ENCODE data around the gene CTNND2.

CTNND2 gene

GRCh38 chr5:11509793-11510192 lies 394.5 kb downstream of the CTNND2 start:
- no peak for DNase-seq

DNA sequence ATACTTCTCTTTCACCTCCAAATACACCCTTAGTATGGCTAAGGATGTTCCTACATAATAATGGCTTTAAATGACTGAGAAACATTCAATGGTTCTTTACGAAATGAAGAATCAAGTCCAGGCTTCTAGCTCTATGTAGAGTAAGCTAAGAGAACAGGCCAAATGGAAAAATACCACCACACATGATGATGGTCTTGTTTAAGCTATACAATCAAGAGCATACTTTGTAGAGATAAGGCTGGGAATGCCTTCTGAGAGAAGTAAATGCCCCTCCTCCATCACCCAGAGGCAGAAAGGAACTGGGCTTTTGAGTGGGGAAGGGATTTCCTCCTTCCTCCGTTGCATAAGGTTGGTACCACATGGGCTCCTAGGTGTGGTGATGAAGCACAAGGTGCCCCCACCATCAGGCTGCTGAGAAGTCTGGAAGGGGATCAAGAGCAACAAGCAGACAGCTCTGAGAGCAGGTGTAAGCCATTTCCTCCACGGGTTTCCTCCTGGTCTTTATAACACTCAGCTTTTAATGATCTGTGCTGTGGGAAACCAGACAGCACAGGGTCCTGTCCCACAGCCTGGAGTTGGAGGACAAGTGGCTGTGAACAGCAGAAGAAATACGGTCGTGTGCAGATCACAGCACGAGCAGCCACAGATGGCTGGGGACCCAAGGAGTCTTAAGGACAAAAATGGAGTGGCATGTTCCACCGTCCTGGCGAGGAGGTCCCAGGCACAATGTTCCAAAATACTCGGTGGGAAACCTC lies 396.9 kb downstream of the CTNND2 start:
- DNase-seq: no peak

DNA sequence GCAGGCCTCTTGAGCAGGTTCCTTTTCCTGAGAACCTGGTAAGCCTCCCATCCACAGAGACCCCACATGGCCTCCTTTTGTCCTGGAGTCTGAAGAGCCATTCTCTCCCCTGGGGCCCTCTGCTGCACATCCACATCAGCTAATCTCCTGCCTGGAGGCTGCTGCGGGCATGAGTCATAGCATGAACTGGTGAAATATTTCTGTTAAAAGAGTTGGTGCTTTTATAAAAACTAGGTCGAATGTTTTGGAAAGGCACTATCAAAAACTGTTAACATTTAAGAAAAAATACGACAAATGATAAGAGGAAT lies 399.4 kb downstream of the CTNND2 start:
- DNase-seq: no peak

- DNase-seq: no peak
Observed at GRCh38 chr5:11504065-11504885, 400.0 kb downstream of the CTNND2 start.

GRCh38 chr5:11502783-11503182 lies 401.5 kb downstream of the CTNND2 start:
- DNase-seq: no peak

DNA sequence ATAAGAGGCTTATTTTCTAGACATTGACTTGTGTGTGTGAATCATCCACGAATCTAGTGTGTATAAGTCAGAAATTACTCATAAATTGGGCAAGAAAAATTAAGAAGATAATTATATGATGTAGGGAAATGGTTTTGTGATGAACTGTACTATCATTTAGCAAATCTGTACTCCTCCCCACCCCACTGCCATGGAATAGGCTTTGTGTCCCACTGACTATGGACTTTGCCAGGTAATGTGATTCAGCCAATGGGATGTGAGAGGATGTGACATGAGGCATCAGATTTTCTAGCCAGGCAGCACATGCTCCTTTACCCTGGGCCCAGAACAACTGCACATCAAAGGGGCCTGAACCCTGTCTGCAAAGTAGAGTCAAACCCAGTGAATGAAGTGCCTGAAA lies 406.6 kb downstream of the CTNND2 start:
- no peak for DNase-seq

- DNase-seq: no peak
Observed at GRCh38 chr5:11496137-11496719, 408.0 kb downstream of the CTNND2 start.

GRCh38 chr5:11494340-11494739 lies 409.9 kb downstream of the CTNND2 start:
- no peak for DNase-seq

DNA sequence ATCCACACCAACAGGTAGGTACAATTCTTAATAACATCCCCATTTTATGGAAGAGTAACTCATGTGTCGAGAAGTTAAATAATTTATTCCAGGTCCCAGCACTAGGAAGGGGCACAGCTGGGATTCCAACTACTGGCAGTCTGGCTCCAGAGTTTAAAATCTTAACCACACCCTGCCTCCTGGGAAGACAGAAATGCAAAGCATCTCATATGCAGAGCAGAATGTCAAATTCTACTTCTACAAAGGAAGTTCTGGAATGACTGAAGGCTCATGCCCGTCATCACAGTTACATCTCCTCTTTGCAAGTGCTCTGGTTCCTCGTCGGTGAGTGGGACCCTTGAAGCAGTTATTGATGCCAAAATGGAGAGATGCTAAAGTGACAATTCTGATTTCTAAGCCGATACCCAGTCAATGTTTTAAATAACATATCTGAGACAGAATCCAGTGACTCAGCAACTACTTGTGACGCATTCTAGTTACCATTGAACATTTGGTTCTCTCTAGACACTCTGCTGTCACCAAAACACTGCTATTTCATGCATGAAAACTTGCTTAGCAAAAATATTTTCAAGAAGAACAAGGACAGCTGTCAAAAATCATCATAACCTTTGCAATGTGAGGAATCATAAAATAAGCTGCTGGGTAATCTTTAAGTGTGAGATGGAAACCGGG lies 412.7 kb downstream of the CTNND2 start:
- no peak for DNase-seq

DNA sequence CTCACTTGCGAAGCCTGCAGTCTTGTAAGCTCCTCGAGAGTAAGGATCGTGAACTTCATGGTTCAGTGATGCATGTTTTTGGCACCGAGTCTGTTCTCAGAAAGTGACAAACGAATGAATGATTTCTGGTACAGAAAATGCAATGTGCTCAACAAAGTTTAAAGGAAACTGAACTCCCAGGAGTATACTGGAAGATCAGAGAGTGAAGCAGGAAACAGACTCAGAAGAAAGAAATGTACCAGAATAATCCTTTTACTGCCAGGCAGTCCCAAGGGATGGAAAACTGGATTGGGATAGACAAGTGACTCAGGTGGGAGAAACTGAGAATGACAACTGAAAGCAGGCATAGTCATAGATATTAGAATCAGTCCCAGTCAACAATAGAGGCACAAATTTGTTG lies 420.6 kb downstream of the CTNND2 start:
- DNase-seq: no peak

- no peak for DNase-seq
Observed at GRCh38 chr5:11482011-11482410, 422.2 kb downstream of the CTNND2 start.

- no peak for DNase-seq
Observed at GRCh38 chr5:11477786-11478185, 426.5 kb downstream of the CTNND2 start.

DNA sequence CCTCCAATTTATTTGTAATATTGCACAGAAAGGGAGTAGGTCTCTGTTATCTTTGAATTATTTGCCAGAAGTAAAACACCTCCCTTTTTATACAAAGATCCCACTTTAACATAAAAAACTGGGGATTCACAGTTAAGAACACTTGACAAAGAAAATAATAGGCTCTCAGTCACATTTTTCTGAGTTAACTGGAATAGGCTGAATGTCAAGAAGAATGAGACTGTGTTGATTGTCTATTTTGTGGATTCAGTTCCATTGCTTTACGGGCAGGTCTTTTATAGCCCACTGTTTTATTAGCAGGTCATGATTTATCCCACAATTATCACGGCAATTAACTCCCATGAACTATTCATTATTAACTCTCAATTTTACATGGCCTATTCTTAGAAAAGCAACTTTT lies 427.4 kb downstream of the CTNND2 start:
- no peak for DNase-seq

DNA sequence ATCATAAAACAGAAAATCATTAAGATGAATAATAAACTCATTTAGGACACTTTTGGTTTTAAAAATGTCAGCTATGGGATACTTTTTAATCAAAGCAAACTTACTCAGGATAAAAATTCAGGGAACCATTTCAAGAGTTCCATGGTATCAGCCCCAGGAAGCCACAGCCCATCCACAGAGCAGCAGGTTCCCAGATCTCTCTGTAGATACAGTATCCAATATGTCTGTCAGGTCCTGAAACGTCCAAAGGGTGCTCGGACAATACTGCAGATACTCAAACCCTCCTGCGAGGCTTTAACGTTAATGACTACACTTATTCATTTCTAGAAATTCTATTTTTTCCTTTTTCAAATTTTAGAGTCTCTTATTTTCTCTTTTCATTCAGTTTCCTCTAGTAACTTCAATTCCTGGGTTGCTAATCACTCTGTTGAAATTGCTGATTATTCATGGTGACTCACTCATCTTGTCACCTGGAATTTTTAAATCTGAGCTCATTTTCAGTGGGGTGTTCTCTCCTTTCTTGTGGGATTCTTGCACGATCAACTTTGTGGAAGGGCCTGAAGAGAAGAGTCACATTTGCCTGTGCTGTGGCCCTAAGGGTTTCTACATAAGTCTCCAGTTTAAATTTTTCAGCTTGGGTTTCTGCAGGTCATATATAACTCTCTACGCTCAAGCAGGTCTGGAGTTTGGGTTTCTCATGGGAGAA lies 435.8 kb downstream of the CTNND2 start:
- no peak for DNase-seq

GRCh38 chr5:11467588-11467987 lies 436.7 kb downstream of the CTNND2 start:
- DNase-seq: no peak

- no peak for DNase-seq
Observed at GRCh38 chr5:11459716-11460115, 444.5 kb downstream of the CTNND2 start.

GRCh38 chr5:11455505-11455904 lies 448.7 kb downstream of the CTNND2 start:
- no peak for DNase-seq

DNA sequence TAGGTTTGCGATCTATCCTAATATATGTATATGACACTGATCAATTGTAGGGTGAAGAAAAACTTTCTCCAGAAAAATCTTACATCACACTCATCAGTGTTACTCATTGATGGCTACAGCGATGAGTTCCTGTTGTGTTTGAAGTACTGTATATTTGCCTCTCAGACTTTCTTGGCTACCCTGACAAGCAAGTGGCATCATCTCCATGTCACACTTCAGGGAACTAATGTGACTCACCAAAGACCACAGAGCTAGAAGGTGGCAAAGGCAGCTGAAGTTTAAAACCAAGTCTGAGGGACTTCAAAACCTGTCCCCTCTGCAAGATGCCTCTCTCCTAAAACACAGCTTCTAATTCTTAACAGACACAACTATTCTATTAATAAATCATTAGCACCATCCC lies 451.4 kb downstream of the CTNND2 start:
- DNase-seq: no peak

GRCh38 chr5:11449966-11450365 lies 454.3 kb downstream of the CTNND2 start:
- no peak for DNase-seq

DNA sequence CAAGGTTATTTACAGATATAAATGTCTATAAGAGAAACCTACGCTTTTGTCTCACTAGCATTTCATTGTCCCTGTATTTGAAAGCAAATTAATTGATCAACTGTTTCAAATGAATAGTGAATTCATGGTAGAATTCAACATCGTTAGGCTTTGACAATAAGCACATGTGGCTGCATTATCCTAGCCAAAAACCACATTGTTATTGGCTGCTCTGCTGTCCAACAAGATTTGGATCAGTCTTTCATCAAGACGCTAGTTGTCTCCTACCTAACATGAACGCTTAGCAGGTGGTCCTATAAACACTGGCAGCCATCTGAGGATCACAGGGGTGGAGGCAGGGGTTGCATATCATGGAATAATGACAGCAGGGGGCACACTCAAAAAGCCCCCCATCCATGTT lies 455.0 kb downstream of the CTNND2 start:
- DNase-seq: no peak

DNA sequence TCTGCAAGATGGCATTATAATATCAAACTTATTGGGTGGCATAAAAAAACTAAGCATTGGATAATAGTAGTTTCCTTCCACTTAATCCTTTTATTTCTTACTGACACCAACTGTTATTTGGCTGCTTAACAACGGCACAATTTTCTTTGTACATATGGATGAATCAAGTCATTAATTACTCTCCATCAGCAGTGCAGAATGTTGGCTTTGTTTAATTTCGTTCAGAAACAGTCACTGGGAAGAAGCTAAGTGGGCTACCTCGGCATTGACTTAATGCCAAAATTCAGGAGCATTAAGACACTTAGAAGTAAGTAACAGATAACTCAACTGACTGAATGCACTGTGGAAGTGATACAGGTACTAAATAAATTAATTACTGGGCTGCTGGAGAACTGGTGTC lies 460.4 kb downstream of the CTNND2 start:
- no peak for DNase-seq

GRCh38 chr5:11432116-11432515 lies 472.1 kb downstream of the CTNND2 start:
- no peak for DNase-seq

DNA sequence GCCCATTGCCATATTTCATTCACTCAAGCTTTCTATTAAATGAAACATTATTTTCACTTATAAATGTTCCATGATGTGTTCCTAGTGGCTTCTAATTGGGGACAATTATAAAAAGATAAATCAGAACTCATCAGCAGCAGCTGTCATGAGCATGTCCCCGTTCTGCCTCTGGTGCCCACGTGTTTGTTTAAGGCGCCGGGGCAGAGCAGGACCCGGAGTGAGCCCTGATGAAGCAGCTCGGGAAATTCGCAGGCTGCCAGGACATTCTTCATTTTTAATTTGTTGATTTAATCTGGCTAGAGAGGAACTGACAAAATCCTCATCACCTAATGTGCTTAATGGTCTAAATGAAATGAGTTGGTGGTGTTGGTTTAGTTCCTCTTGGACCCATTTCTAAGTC lies 475.0 kb downstream of the CTNND2 start:
- no peak for DNase-seq
